ENCODE measurements around the gene LOXL4.

LOXL4 gene

GRCh38 chr10:98265403-98266378 is 2.3 kb downstream of the LOXL4 start:
- no peak overlapping the region for H3K4me3 ChIP-seq (ENCODE audit: low read length)
- no peak overlapping the region for H3K18ac ChIP-seq (ENCODE audit: low read length)
- H3K23ac ChIP-seq (ENCODE audit: low read length), result peak overlapping the region; percentile 48
- H2BK120ac ChIP-seq (ENCODE audit: low read depth, low read length), result no peak overlapping the region
- peaks cover 11% of the 10 kb centered on the region for H3K4me1 ChIP-seq (ENCODE audit: control insufficient read depth, low read depth, low read length)
- H3K4ac ChIP-seq (ENCODE audit: low read depth, low read length), result no peak overlapping the region
- no peaks in the 10 kb centered on the region for H3K27me3 ChIP-seq (ENCODE audit: insufficient read depth, low read length, poor library complexity)
- H2BK5ac ChIP-seq (ENCODE audit: low read length), result no peak overlapping the region
- WGBS (ENCODE audit: extremely low coverage, insufficient coverage, low lambda C conversion rate), result no CpG with 5 or more reads among the region's 17 CpGs
- H4K8ac ChIP-seq (ENCODE audit: low read depth, low read length), result no peak overlapping the region
- H2BK15ac ChIP-seq (replicated peaks; ENCODE audit: low read depth), result no peak overlapping the region
- no peaks in the 10 kb centered on the region for H3K36me3 ChIP-seq (ENCODE audit: control insufficient read depth, insufficient read depth, low read length)
- H3K79me1 ChIP-seq (ENCODE audit: low read length), result no peaks in the 10 kb centered on the region
- peak; percentile 65 for DNase-seq
- no peaks in the 10 kb centered on the region for H3K79me2 ChIP-seq (ENCODE audit: control insufficient read depth, insufficient read depth, low read length)
- H4K5ac ChIP-seq (ENCODE audit: low read length), result no peak overlapping the region
- H3K56ac ChIP-seq (ENCODE audit: low read length), result peak overlapping the region; percentile 50
- no peak overlapping the region for H3K4me2 ChIP-seq (ENCODE audit: low read length)
- H3K27ac ChIP-seq (ENCODE audit: low read depth, low read length), result no peak overlapping the region
- no peak overlapping the region for H2AK5ac ChIP-seq (ENCODE audit: low read length)
- no peak overlapping the region for H3K9ac ChIP-seq (ENCODE audit: low read length)

GRCh38 chr10:98264378-98265065 is 3.5 kb downstream of the LOXL4 start:
- Histone ChIP-seq H3K36me3 (ENCODE audit: control insufficient read depth, insufficient read depth, low read length) (no peaks in the 10 kb centered on the region), H4K8ac (ENCODE audit: low read depth, low read length) (no peak overlapping the region), H2BK15ac (replicated peaks; ENCODE audit: low read depth) (no peak overlapping the region), H3K4ac (ENCODE audit: low read depth, low read length) (no peak overlapping the region), H3K9ac (ENCODE audit: low read length) (no peak overlapping the region), H3K4me1 (ENCODE audit: control insufficient read depth, low read depth, low read length) (peaks cover 8% of the 10 kb centered on the region), H2BK5ac (ENCODE audit: low read length) (no peak overlapping the region), H3K18ac (ENCODE audit: low read length) (no peak overlapping the region), H3K79me2 (ENCODE audit: control insufficient read depth, insufficient read depth, low read length) (no peaks in the 10 kb centered on the region), H3K27me3 (ENCODE audit: insufficient read depth, low read length, poor library complexity) (no peaks in the 10 kb centered on the region), H3K27ac (ENCODE audit: low read depth, low read length) (no peak overlapping the region), H3K4me2 (ENCODE audit: low read length) (no peak overlapping the region), H3K4me3 (ENCODE audit: low read length) (no peak overlapping the region), H3K23ac (ENCODE audit: low read length) (no peak overlapping the region), H3K79me1 (ENCODE audit: low read length) (no peaks in the 10 kb centered on the region), H3K56ac (ENCODE audit: low read length) (no peak overlapping the region), H4K5ac (ENCODE audit: low read length) (no peak overlapping the region), H2BK120ac (ENCODE audit: low read depth, low read length) (no peak overlapping the region), H2AK5ac (ENCODE audit: low read length) (no peak overlapping the region)
- no CpG with 5 or more reads among the region's 12 CpGs for WGBS (ENCODE audit: extremely low coverage, insufficient coverage, low lambda C conversion rate)
- DNase-seq, result no peak

- Histone ChIP-seq H3K79me2 (ENCODE audit: control insufficient read depth, insufficient read depth, low read length) (no peaks in the 10 kb centered on the region), H3K27me3 (ENCODE audit: insufficient read depth, low read length, poor library complexity) (no peaks in the 10 kb centered on the region), H3K4me3 (ENCODE audit: low read length) (no peak overlapping the region), H3K4me1 (ENCODE audit: control insufficient read depth, low read depth, low read length) (peaks cover 7% of the 10 kb centered on the region), H2BK120ac (ENCODE audit: low read depth, low read length) (no peak overlapping the region), H3K23ac (ENCODE audit: low read length) (no peak overlapping the region), H3K18ac (ENCODE audit: low read length) (no peak overlapping the region), H2AK5ac (ENCODE audit: low read length) (no peak overlapping the region), H2BK15ac (replicated peaks; ENCODE audit: low read depth) (no peak overlapping the region), H3K36me3 (ENCODE audit: control insufficient read depth, insufficient read depth, low read length) (no peaks in the 10 kb centered on the region), H3K4ac (ENCODE audit: low read depth, low read length) (no peak overlapping the region), H3K56ac (ENCODE audit: low read length) (no peak overlapping the region), H2BK5ac (ENCODE audit: low read length) (no peak overlapping the region), H4K8ac (ENCODE audit: low read depth, low read length) (no peak overlapping the region), H3K4me2 (ENCODE audit: low read length) (no peak overlapping the region), H3K9ac (ENCODE audit: low read length) (no peak overlapping the region), H3K27ac (ENCODE audit: low read depth, low read length) (no peak overlapping the region), H4K5ac (ENCODE audit: low read length) (no peak overlapping the region), H3K79me1 (ENCODE audit: low read length) (no peaks in the 10 kb centered on the region)
- DNase-seq, result no peak
- no CpG with 5 or more reads among the region's 7 CpGs for WGBS (ENCODE audit: extremely low coverage, insufficient coverage, low lambda C conversion rate)
Measured at GRCh38 chr10:98263088-98263487, 4.9 kb downstream of the LOXL4 start.

- H3K56ac ChIP-seq (ENCODE audit: low read length), result no peak overlapping the region
- H3K18ac ChIP-seq (ENCODE audit: low read length), result no peak overlapping the region
- H3K27ac ChIP-seq (ENCODE audit: low read depth, low read length), result no peak overlapping the region
- H2BK15ac ChIP-seq (replicated peaks; ENCODE audit: low read depth), result no peak overlapping the region
- no peaks in the 10 kb centered on the region for H3K36me3 ChIP-seq (ENCODE audit: control insufficient read depth, insufficient read depth, low read length)
- no peaks in the 10 kb centered on the region for H3K27me3 ChIP-seq (ENCODE audit: insufficient read depth, low read length, poor library complexity)
- no peak overlapping the region for H4K8ac ChIP-seq (ENCODE audit: low read depth, low read length)
- no peak overlapping the region for H3K4ac ChIP-seq (ENCODE audit: low read depth, low read length)
- no CpG with 5 or more reads among the region's 7 CpGs for WGBS (ENCODE audit: extremely low coverage, insufficient coverage, low lambda C conversion rate)
- H3K79me2 ChIP-seq (ENCODE audit: control insufficient read depth, insufficient read depth, low read length), result no peaks in the 10 kb centered on the region
- no peaks in the 10 kb centered on the region for H3K79me1 ChIP-seq (ENCODE audit: low read length)
- H2BK120ac ChIP-seq (ENCODE audit: low read depth, low read length), result no peak overlapping the region
- H3K9ac ChIP-seq (ENCODE audit: low read length), result no peak overlapping the region
- H4K5ac ChIP-seq (ENCODE audit: low read length), result no peak overlapping the region
- H3K4me1 ChIP-seq (ENCODE audit: control insufficient read depth, low read depth, low read length), result peaks cover 7% of the 10 kb centered on the region
- no peak overlapping the region for H3K4me3 ChIP-seq (ENCODE audit: low read length)
- H3K23ac ChIP-seq (ENCODE audit: low read length), result no peak overlapping the region
- H2AK5ac ChIP-seq (ENCODE audit: low read length), result no peak overlapping the region
- no peak overlapping the region for H2BK5ac ChIP-seq (ENCODE audit: low read length)
- DNase-seq, result peak; percentile 77
- no peak overlapping the region for H3K4me2 ChIP-seq (ENCODE audit: low read length)
Measured at GRCh38 chr10:98262571-98262970, 5.4 kb downstream of the LOXL4 start.

- DNase-seq, result no peak
- no peak overlapping the region for H3K56ac ChIP-seq (ENCODE audit: low read length)
Measured at GRCh38 chr10:98261436-98262277, 6.3 kb downstream of the LOXL4 start.

More at GRCh38 chr10:98261436-98262277, 6.3 kb downstream of the LOXL4 start:
- H3K18ac ChIP-seq (ENCODE audit: low read length), result no peak overlapping the region
- H3K36me3 ChIP-seq (ENCODE audit: control insufficient read depth, insufficient read depth, low read length), result no peaks in the 10 kb centered on the region
- no peak overlapping the region for H3K4ac ChIP-seq (ENCODE audit: low read depth, low read length)
- no peak overlapping the region for H3K4me3 ChIP-seq (ENCODE audit: low read length)
- no peak overlapping the region for H2BK15ac ChIP-seq (replicated peaks; ENCODE audit: low read depth)
- H3K23ac ChIP-seq (ENCODE audit: low read length), result no peak overlapping the region
- H3K27me3 ChIP-seq (ENCODE audit: insufficient read depth, low read length, poor library complexity), result no peaks in the 10 kb centered on the region
- no peak overlapping the region for H2BK5ac ChIP-seq (ENCODE audit: low read length)
- no peak overlapping the region for H3K4me2 ChIP-seq (ENCODE audit: low read length)
- H2AK5ac ChIP-seq (ENCODE audit: low read length), result no peak overlapping the region
- H2BK120ac ChIP-seq (ENCODE audit: low read depth, low read length), result no peak overlapping the region
- H3K79me1 ChIP-seq (ENCODE audit: low read length), result no peaks in the 10 kb centered on the region
- peaks cover 7% of the 10 kb centered on the region for H3K4me1 ChIP-seq (ENCODE audit: control insufficient read depth, low read depth, low read length)
- no peak overlapping the region for H4K8ac ChIP-seq (ENCODE audit: low read depth, low read length)
- H3K9ac ChIP-seq (ENCODE audit: low read length), result no peak overlapping the region
- no peak overlapping the region for H4K5ac ChIP-seq (ENCODE audit: low read length)
- no CpG with 5 or more reads among the region's 15 CpGs for WGBS (ENCODE audit: extremely low coverage, insufficient coverage, low lambda C conversion rate)
- no peak overlapping the region for H3K27ac ChIP-seq (ENCODE audit: low read depth, low read length)
- H3K79me2 ChIP-seq (ENCODE audit: control insufficient read depth, insufficient read depth, low read length), result no peaks in the 10 kb centered on the region

Measured in mesendoderm (in vitro differentiated cells).